ENCODE measurements around the gene MRPS6.

GRCh38 chr21:34184232-34184631 lies 110.9 kb downstream of the MRPS6 start:
- TF ChIP-seq CTCF (IDR thresholded peaks at IDR 0.05; ENCODE audit: borderline replicate concordance, extremely low read depth, low read length, poor library complexity, severe bottlenecking) = no peak
- no peak for TF ChIP-seq EZH2 (IDR thresholded peaks at IDR 0.05; ENCODE audit: borderline replicate concordance, low read depth, low read length, severe bottlenecking)
